Measurements from ENCODE around the gene ANO1. TPM values are rescaled to one million over a fixed set of nuclear protein-coding genes. Genes with fewer than 3 reads are reported as not detected.
A peak's percentile ranks its signal among the peaks of the same experiment; 100 is the strongest.

Gene ANO1
- total RNA-seq, 1 experiment from 2014 or later = 10.9 TPM

DNA sequence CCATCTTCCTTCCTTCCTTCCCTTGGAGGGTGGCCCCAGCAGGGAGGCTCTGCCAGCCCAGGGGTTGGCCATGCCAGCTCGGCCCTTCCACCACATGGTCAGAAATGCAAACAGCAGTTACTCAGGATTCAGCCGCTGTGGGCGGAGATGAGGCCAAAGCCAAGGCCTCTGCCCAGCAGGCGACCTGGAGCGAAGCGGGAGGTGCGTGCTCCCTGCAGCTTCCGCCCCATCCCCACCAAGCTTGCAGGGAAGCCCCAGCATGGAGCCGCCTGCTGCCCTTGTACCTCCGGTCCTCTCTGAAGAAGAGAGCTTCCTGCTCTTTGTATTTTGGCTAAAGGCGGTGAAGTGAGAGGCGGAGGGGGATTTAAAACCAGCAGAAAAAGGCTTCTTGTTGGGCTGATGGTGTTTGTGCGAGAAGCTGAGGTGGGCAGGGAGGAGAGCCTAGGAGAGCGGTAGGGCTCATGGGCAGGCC is 50.4 kb downstream of the ANO1 start:
- Histone ChIP-seq H3K79me2 (ENCODE audit: insufficient read depth, low read length) (no peaks in the 10 kb centered on the region), H3K14ac (ENCODE audit: insufficient read depth, low read length) (peak overlapping the region; percentile 54; the same call in 1 of the 2 replicates), H3K23ac (ENCODE audit: insufficient read length, low read depth, low read length) (no peak overlapping the region), H2BK5ac (ENCODE audit: insufficient read length, low read length) (no peak overlapping the region), H3K18ac (ENCODE audit: insufficient read length, low read depth, low read length) (no peak overlapping the region), H2BK120ac (ENCODE audit: low read depth, low read length, poor library complexity, severe bottlenecking) (no peak overlapping the region), H2BK15ac (ENCODE audit: low read depth, low read length) (no peak overlapping the region), H3K79me1 (ENCODE audit: insufficient read depth, low read depth, low read length, poor library complexity, severe bottlenecking) (no peaks in the 10 kb centered on the region), H4K91ac (ENCODE audit: insufficient read length, low read depth, low read length) (no peak overlapping the region), H3K4me1 (ENCODE audit: insufficient read depth, low read length) (peaks cover 7% of the 10 kb centered on the region; the same call in 1 of the 2 replicates), H4K20me1 (ENCODE audit: control insufficient read depth, insufficient read depth, insufficient read length) (no peaks in the 10 kb centered on the region), H2BK12ac (ENCODE audit: insufficient read length, low read depth, low read length) (no peak overlapping the region), H2BK20ac (ENCODE audit: low read depth, low read length, poor library complexity, severe bottlenecking) (no peak overlapping the region), H3K56ac (ENCODE audit: insufficient read length, low read depth, low read length) (no peak overlapping the region), H3K4ac (ENCODE audit: low read depth, low read length) (no peak overlapping the region), H4K8ac (replicated peaks; ENCODE audit: insufficient read length, low read depth, low read length) (no peak overlapping the region), H3K4me2 (ENCODE audit: insufficient read depth, insufficient read length, low read length) (no peak overlapping the region), H3K9ac (ENCODE audit: extremely low read depth, insufficient read length, low read length) (no peak overlapping the region), H2AK5ac (ENCODE audit: insufficient read length, low read length) (no peak overlapping the region), H2AFZ (ENCODE audit: low read length) (no peak overlapping the region), H3K27me3 (ENCODE audit: insufficient read depth, low read length) (0 out of 2 replicates have a peak, but pooled peaks cover 2% of the 10 kb centered on the region), H3K9me3 (ENCODE audit: control insufficient read depth, low read depth, low read length) (no peaks in the 10 kb centered on the region), H3K23me2 (ENCODE audit: insufficient read length, low read depth, low read length, poor library complexity, severe bottlenecking) (no peaks in the 10 kb centered on the region), H4K5ac (ENCODE audit: insufficient read length, low read depth, low read length) (no peak overlapping the region), H3T11ph (ENCODE audit: low read length) (no peak overlapping the region), H3K27ac (ENCODE audit: insufficient read length, low read depth, low read length) (no peak overlapping the region)
- peak; percentile 72 for DNase-seq
- Mint-ChIP-seq H3K27me3 (ENCODE audit: low read depth) (peaks cover 4% of the 10 kb centered on the region; the same call in 1 of the 2 replicates), H3K36me3 (ENCODE audit: insufficient read depth in 1 of 3, low read depth in 3 of 3) (peaks cover 0 to 5% (median 0%) of the 10 kb centered on the region in 3 experiments; a peak in 2 of 7 replicates), H3K4me3 (peak overlapping the region in 1 of 2 experiments; percentile 4; a peak in 2 of 5 replicates), H3K4me1 (peaks cover 27% of the 10 kb centered on the region in 2 experiments), H3K9me3 (no peaks in the 10 kb centered on the region; a peak in 1 of 5 replicates), H3K27ac (peak overlapping the region; percentile 55 to 89 (median 68); a peak in 4 of 7 replicates)
- TF ChIP-seq, protein P1, sequence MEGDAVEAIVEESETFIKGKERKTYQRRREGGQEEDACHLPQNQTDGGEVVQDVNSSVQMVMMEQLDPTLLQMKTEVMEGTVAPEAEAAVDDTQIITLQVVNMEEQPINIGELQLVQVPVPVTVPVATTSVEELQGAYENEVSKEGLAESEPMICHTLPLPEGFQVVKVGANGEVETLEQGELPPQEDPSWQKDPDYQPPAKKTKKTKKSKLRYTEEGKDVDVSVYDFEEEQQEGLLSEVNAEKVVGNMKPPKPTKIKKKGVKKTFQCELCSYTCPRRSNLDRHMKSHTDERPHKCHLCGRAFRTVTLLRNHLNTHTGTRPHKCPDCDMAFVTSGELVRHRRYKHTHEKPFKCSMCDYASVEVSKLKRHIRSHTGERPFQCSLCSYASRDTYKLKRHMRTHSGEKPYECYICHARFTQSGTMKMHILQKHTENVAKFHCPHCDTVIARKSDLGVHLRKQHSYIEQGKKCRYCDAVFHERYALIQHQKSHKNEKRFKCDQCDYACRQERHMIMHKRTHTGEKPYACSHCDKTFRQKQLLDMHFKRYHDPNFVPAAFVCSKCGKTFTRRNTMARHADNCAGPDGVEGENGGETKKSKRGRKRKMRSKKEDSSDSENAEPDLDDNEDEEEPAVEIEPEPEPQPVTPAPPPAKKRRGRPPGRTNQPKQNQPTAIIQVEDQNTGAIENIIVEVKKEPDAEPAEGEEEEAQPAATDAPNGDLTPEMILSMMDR (conservative IDR thresholded peaks at IDR 0.05) = peak; percentile 22; the same call in 1 of the 3 replicates
- no CpG with 5 or more reads among the region's 14 CpGs for WGBS (ENCODE audit: extremely low coverage, insufficient read length, low lambda C conversion rate)

Measured in H9 (cell line).